GM20000 (cell line): ENCODE measurements around the gene TLR3.

Source experiments
- DNase-seq: peaks from one replicate; pipeline ENCODE4 v3.0.0; 2012; ENCODE audit warnings: low spot score
- CTCF ChIP-seq: IDR thresholded peaks from 2 replicates; pipeline ENCODE4 v1.5.1; 2012; ENCODE audit warnings: mild to moderate bottlenecking, control low read depth; ENCODE audit errors: extremely low read depth, missing control alignments

TLR3 gene

DNA sequence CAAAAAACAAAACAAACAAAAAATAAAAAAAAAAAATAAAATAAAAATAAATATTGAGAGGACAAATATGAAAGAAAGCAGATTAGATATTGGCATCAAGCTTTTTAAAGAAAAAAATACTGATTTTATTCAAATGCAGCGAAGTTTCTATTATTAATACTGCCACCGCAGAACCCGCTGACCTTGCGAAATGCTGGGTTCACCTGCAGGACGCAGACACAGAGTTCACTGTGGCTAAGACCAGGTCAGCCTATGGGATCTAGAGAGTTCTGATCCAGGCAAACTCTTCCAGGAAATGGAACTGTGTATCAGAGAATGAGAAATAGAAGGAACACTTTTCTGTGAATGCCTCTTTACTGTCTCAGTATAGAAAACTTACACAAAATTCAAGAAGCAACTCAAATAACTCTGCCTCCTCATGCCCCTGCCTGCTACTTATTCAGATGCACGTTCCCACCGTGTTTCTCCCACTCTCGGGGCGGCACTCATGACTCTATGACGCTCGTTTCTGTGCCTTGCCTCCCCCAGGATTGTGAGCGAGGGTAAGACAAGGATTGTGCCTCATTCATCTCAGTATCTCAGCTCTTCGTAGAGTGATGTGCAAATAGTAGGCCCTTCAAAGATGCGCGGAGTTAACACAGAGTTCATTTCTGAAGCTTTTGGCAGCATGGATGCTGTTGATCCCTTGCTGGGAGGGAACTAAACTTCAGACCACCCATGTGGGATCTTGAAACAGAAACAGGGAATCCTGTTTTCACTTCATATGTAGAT lies 44.1 kb upstream of the TLR3 start:
- TF ChIP-seq CTCF = no peak
- DNase-seq = no peak

- no peak for DNase-seq
- no peak for TF ChIP-seq CTCF
Observed at GRCh38 chr4:186025408-186025690, 43.6 kb upstream of the TLR3 start.

DNA sequence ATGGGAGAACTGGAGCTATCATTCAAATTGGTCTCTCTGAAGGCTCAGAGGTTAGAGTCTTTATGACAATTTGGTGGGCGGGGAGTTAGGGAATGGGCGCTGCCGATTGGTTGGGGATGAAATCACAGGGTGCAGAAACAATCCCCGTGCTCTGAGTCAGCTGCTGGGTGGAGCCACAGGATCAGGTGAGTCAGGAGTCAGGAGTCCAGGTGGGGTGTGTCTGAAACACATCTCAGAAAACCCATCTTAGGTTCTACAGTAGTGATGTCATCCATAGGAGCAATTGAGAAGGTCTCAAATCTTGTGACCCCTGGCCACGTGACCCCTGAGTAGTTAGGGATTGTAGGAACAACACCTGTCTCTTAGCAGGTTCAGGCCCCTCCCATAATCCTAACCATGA lies 41.6 kb upstream of the TLR3 start:
- TF ChIP-seq CTCF = no peak
- DNase-seq = no peak

- DNase-seq = no peak
Observed at GRCh38 chr4:186029571-186030398, 39.2 kb upstream of the TLR3 start.

DNA sequence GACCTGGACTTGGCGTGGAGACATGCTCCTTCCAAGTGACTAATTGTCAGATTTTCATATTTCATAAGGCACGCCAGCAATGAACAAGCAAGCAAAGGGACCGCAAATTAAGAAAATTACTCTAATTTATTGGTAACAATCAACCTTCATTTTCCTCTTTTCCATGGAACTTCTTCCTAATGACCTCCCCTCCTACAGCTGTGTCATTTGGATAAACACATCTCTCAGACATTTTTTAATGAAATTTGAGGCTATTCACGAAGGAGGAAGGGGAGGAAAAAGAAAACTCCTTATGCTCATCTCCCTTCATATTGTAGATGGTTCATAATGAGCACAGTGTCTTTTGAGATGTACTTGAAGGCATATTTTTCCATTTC lies 38.6 kb upstream of the TLR3 start:
- no peak for TF ChIP-seq CTCF
- DNase-seq = no peak

More at GRCh38 chr4:186029571-186030398, 39.2 kb upstream of the TLR3 start:
- TF ChIP-seq CTCF = no peak

- no peak for DNase-seq
- no peak for TF ChIP-seq CTCF
Observed at GRCh38 chr4:186030795-186031194, 38.2 kb upstream of the TLR3 start.

DNA sequence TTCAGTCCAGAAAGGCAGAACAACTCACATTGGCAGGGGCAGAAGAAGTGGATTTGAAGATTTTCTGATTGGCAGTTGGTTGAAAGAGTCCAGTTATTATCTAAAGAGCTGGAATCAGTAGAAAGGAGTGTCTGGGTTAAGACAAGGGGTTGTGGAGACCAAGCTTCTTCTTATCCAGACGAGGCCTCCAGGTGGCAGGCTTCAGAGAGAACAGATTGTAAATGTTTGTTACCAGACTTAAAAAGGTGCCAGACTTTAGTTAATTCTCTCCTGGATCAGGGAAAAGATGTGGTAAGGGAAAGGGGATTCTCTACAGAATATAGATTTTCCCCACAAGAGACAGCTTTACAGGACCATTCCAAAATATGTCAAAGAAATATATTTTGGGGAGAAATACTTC lies 36.7 kb upstream of the TLR3 start:
- TF ChIP-seq CTCF = no peak
- DNase-seq = no peak
